ENCODE measurements around the gene CDH4.
"Not testable (repeated sequence)": the region's sequence is repeated elsewhere in the genome, so short reads cannot be mapped to it uniquely, and the experiment has no call there.

The CDH4 gene

GRCh38 chr20:61970357-61970756 lies 718.3 kb downstream of the CDH4 start:
- Histone ChIP-seq H3K79me2 (ENCODE audit: insufficient read depth, low read length) (no peaks in the 10 kb centered on the region), H3K36me3 (ENCODE audit: low read length) (no peaks in the 10 kb centered on the region), H3F3A (ENCODE audit: insufficient read depth) (no peaks in the 10 kb centered on the region), H3K9me3 (ENCODE audit: insufficient read depth, low read length) (no peaks in the 10 kb centered on the region), H3K4me2 (ENCODE audit: low read depth, low read length, poor library complexity, severe bottlenecking) (no peak overlapping the region), H4K20me1 (ENCODE audit: low read depth, low read length) (no peaks in the 10 kb centered on the region), H2AFZ (ENCODE audit: low read depth, low read length, severe bottlenecking) (no peak overlapping the region), H3K9ac (ENCODE audit: low read length) (no peak overlapping the region), H3K9me2 (replicated peaks; ENCODE audit: insufficient read depth, low read length) (no peaks in the 10 kb centered on the region), H3K4me3 (ENCODE audit: insufficient read depth, low read length, poor library complexity, severe bottlenecking) (no peak overlapping the region), H3K27me3 (ENCODE audit: low read length) (no peaks in the 10 kb centered on the region), H3K27ac (ENCODE audit: low read depth, low read length) (no peak overlapping the region)
- TF ChIP-seq CTCF (IDR thresholded peaks at IDR 0.05; ENCODE audit: insufficient read depth, low read length, poor library complexity, severe bottlenecking) = no peak
- no peak for TF ChIP-seq EZH2phosphoT487 (conservative IDR thresholded peaks at IDR 0.05; ENCODE audit: low read length)

GRCh38 chr20:61971595-61971994 lies 719.5 kb downstream of the CDH4 start:
- not testable (repeated sequence) for H3K79me2 ChIP-seq (ENCODE audit: insufficient read depth, low read length); H3K4me3 ChIP-seq (ENCODE audit: insufficient read depth, low read length, poor library complexity, severe bottlenecking); H3K4me2 ChIP-seq (ENCODE audit: low read depth, low read length, poor library complexity, severe bottlenecking); H3K27me3 ChIP-seq (ENCODE audit: low read length); H3K9me2 ChIP-seq (replicated peaks; ENCODE audit: insufficient read depth, low read length); H3K9ac ChIP-seq (ENCODE audit: low read length); H3K27ac ChIP-seq (ENCODE audit: low read depth, low read length); H4K20me1 ChIP-seq (ENCODE audit: low read depth, low read length); H3F3A ChIP-seq (ENCODE audit: insufficient read depth); H3K36me3 ChIP-seq (ENCODE audit: low read length); H2AFZ ChIP-seq (ENCODE audit: low read depth, low read length, severe bottlenecking); H3K9me3 ChIP-seq (ENCODE audit: insufficient read depth, low read length)

DNA sequence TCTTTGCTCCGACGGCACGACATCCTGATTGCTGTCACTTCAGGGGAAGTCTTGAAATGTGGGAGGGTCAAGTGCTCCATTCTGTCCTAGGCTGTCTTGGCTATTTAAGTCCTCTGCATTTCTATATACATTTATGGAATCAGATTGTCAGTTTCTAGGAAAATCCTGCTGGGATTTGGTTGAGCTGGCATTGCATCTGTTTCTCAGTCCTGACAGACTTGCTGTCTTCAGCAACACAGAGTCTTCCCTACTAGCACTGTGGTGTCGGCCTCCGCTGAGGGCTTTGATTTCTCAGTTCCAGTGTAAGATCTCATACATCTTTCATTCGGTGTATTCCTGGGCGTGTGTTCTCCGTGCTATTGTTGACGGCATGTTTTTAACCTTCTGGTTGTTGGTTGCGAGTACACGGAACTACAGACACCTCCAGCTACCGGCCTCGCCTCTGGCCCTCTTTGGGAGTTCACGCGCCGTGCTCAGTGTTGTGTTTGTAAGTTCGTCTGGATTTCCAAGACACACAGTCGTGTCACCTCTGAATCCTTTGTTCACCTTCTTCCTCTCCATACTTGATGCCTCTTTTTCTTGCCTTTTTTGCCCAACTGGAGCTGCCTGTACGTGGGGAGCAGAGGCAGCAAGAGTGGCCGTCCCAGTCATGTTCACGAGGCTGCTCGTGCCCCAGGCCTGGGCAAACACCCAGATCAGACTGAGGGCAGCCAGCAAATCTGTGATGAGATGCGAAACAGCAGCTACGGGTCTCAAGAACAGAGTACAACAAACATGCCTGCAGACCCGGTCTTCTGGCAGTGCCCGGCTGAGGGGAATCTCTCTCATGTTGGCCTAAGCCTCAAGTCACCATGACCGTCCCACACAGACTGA lies 720.8 kb downstream of the CDH4 start:
- Histone ChIP-seq H3K27me3 (ENCODE audit: low read length) (no peaks in the 10 kb centered on the region), H3K79me2 (ENCODE audit: insufficient read depth, low read length) (no peaks in the 10 kb centered on the region), H3K9ac (ENCODE audit: low read length) (no peak overlapping the region), H3K36me3 (ENCODE audit: low read length) (no peaks in the 10 kb centered on the region), H3K4me2 (ENCODE audit: low read depth, low read length, poor library complexity, severe bottlenecking) (no peak overlapping the region), H3K27ac (ENCODE audit: low read depth, low read length) (no peak overlapping the region), H4K20me1 (ENCODE audit: low read depth, low read length) (no peaks in the 10 kb centered on the region), H3K9me3 (ENCODE audit: insufficient read depth, low read length) (no peaks in the 10 kb centered on the region), H3K9me2 (replicated peaks; ENCODE audit: insufficient read depth, low read length) (no peaks in the 10 kb centered on the region), H3K4me3 (ENCODE audit: insufficient read depth, low read length, poor library complexity, severe bottlenecking) (no peak overlapping the region), H2AFZ (ENCODE audit: low read depth, low read length, severe bottlenecking) (no peak overlapping the region), H3F3A (ENCODE audit: insufficient read depth) (no peaks in the 10 kb centered on the region)
- TF ChIP-seq EZH2phosphoT487 (conservative IDR thresholded peaks at IDR 0.05; ENCODE audit: low read length) (no peak), CTCF (IDR thresholded peaks at IDR 0.05; ENCODE audit: insufficient read depth, low read length, poor library complexity, severe bottlenecking) (no peak)
